Kidney (tissue), 14 donors: Measurements from ENCODE around the gene DHRS7C. TPM values are rescaled to one million over a fixed set of nuclear protein-coding genes. Genes with fewer than 3 reads are reported as not detected.

Experiments used
- DNase-seq, 5 donors: peaks; one replicate each; pipeline ENCODE4 v3.0.0-alpha.2; 2013 to 2020
- FAIRE-seq: peaks from 2 replicates; lab custom pipeline; 2012; peaks lifted over from hg19 to GRCh38; lab: Jason Lieb, UNC
- H3K27ac ChIP-seq, 2 donors: one replicate each; pipeline ENCODE4 v1.7.0; 2013; ENCODE audit warnings: low read depth in 2 of 2, low read length in 2 of 2, inconsistent platforms in 1 of 2
- H3K27me3 ChIP-seq: one replicate; pipeline ENCODE4 v1.7.1; 2013; ENCODE audit warnings: low read length, inconsistent platforms; ENCODE audit not compliant: control insufficient read depth, insufficient read depth
- H3K36me3 ChIP-seq, 3 donors: one replicate each; pipeline versions ENCODE4 v1.7.0 to v1.7.1; 2013; ENCODE audit warnings: low read length in 3 of 3, control low read depth in 1 of 3, inconsistent platforms in 1 of 3; ENCODE audit not compliant: insufficient read depth in 3 of 3, control insufficient read depth in 2 of 3
- H3K4me1 ChIP-seq, 3 donors: one replicate each; pipeline versions ENCODE4 v1.7.0 to v1.7.1; 2013; ENCODE audit warnings: low read length in 3 of 3, inconsistent platforms in 1 of 3, low read depth in 1 of 3; ENCODE audit not compliant: control insufficient read depth in 2 of 3, insufficient read depth in 2 of 3
- H3K4me3 ChIP-seq, 3 donors: one replicate each; pipeline versions ENCODE4 v1.7.0 to v1.8.1; 2013; ENCODE audit warnings: low read length in 3 of 3, control low read depth in 1 of 3, inconsistent platforms in 1 of 3
- H3K9ac ChIP-seq, 3 donors: one replicate each; pipeline versions ENCODE4 v1.7.0 to v1.7.1; 2013; ENCODE audit warnings: low read length in 3 of 3, control low read depth in 1 of 3, inconsistent platforms in 1 of 3
- H3K9me3 ChIP-seq, 3 donors: one replicate each; pipeline versions ENCODE4 v1.7.0 to v1.7.1; 2013; ENCODE audit warnings: low read length in 3 of 3, control low read depth in 1 of 3, inconsistent platforms in 1 of 3; ENCODE audit not compliant: control insufficient read depth in 2 of 3, insufficient read depth in 1 of 3
- CTCF ChIP-seq: IDR thresholded peaks from 3 replicates; pipeline ENCODE4 v1.5.1; 2012; ENCODE audit warnings: mild to moderate bottlenecking, moderate library complexity, borderline replicate concordance; ENCODE audit not compliant: insufficient read depth; ENCODE audit errors: extremely low read depth
- intact Hi-C: fragments of 100-400 bp; cut with DNase I; formaldehyde crosslinking; loops from one replicate; pipeline ENCODE4 v1.11.1; 2022
- polyA plus RNA-seq: library from polyadenylated mRNA; stranded (reverse); fragments of 350-450 nt; fragmentation: Illumina TruSeq; extraction: RNeasy Lipid Tissue Mini Kit (QIAGEN cat#74804); gene quantifications from one replicate; pipeline ENCODE4 v1.2.3, GENCODE V29; 2014; ENCODE audit warnings: low read depth, low replicate concordance; ENCODE audit not compliant: insufficient read depth
- total RNA-seq: library from RNA; stranded (reverse); fragmentation: NEBNext Ultra II Directional; extraction: Animal tissue kit (Norgen Biotek cat#: 25700); gene quantifications from one replicate; pipeline ENCODE4 v1.2.1, GENCODE V29; 2021
- donor health status: control.
- donor health status: control.
- donor health status: control.
- donor health status: control.
- donor health status: control.
- donor health status: DM: yes; HTN: yes; CAD: no.
- donor health status: Normal renal cell carcinoma (clear cell type).

DHRS7C gene
- total and polyA plus RNA-seq, 2 donors from 2014 or later = not detected

GRCh38 chr17:9811537-9811936 lies 20.1 kb upstream of the DHRS7C start:
- DNase-seq (no peak), FAIRE-seq (no peak)
- H3K4me3 ChIP-seq = no peak overlapping the region

GRCh38 chr17:9811086-9811485 lies 19.7 kb upstream of the DHRS7C start:
- no peak overlapping the region for H3K4me3 ChIP-seq
- DNase-seq = no peak
- no peak overlapping the region for H3K9ac ChIP-seq
- no peak for FAIRE-seq
- H3K27ac ChIP-seq = no peak overlapping the region
- no peaks in the 10 kb centered on the region for H3K27me3 ChIP-seq
- H3K36me3 ChIP-seq = no peaks in the 10 kb centered on the region
- H3K4me1 ChIP-seq = no peaks in the 10 kb centered on the region
- no peak for TF ChIP-seq CTCF
- no peaks in the 10 kb centered on the region for H3K9me3 ChIP-seq
- intact Hi-C loops = no loop called here

More at GRCh38 chr17:9811537-9811936, 20.1 kb upstream of the DHRS7C start:
- TF ChIP-seq CTCF = no peak
- H3K9ac ChIP-seq = no peak overlapping the region
- H3K9me3 ChIP-seq = no peaks in the 10 kb centered on the region
- H3K27ac ChIP-seq = no peak overlapping the region
- intact Hi-C loops = no loop called here
- no peaks in the 10 kb centered on the region for H3K36me3 ChIP-seq
- no peaks in the 10 kb centered on the region for H3K4me1 ChIP-seq
- H3K27me3 ChIP-seq = no peaks in the 10 kb centered on the region

GRCh38 chr17:9810100-9810949 lies 18.9 kb upstream of the DHRS7C start:
- Histone ChIP-seq H3K9ac (no peak overlapping the region), H3K27me3 (no peaks in the 10 kb centered on the region), H3K27ac (no peak overlapping the region), H3K4me1 (no peaks in the 10 kb centered on the region), H3K36me3 (no peaks in the 10 kb centered on the region), H3K4me3 (no peak overlapping the region), H3K9me3 (no peaks in the 10 kb centered on the region)
- TF ChIP-seq CTCF = no peak
- FAIRE-seq (no peak), DNase-seq (no peak)
- intact Hi-C loops = no loop called here
